GM23338 (cell line): ENCODE data around the gene PIKFYVE. TPM values are rescaled to one million over a fixed set of nuclear protein-coding genes. Genes with fewer than 3 reads are reported as not detected.

Experiments
- ATAC-seq: fragments of 200-7000 bp; cut with Tn5 transposase; 3 replicates; pipeline ENCODE4 v1.9.1; 2020
- DNase-seq: peaks from one replicate; pipeline ENCODE4 v3.0.0-alpha.2; 2015; ENCODE audit warnings: low spot score
- H2AFZ ChIP-seq: fragments of 200-600 bp; sonication (generic); 2 replicates; pipeline ENCODE4 v1.8.0; 2016; ENCODE audit warnings: antibody characterized with exemption, mild to moderate bottlenecking, moderate library complexity
- H3F3A ChIP-seq: fragments of 200-600 bp; sonication (generic); replicated peaks from 2 replicates; pipeline ENCODE4 v1.8.0; 2017; ENCODE audit warnings: antibody characterized with exemption, mixed run types, low read depth
- H3K27ac ChIP-seq: fragments of 200-600 bp; sonication (generic); 2 replicates; pipeline ENCODE4 v1.6.1; 2016; ENCODE audit warnings: low read depth
- H3K27me3 ChIP-seq: fragments of 200-600 bp; sonication (generic); 2 replicates; pipeline ENCODE4 v1.8.0; 2016; ENCODE audit warnings: mild to moderate bottlenecking, mixed run types, moderate library complexity; ENCODE audit not compliant: insufficient read depth
- H3K36me3 ChIP-seq: fragments of 200-600 bp; sonication (generic); 2 replicates; pipeline ENCODE4 v1.8.0; 2016; ENCODE audit warnings: mild to moderate bottlenecking; ENCODE audit not compliant: insufficient read depth
- H3K4me1 ChIP-seq: fragments of 200-600 bp; sonication (generic); 2 replicates; pipeline ENCODE4 v1.8.0; 2016; ENCODE audit warnings: mild to moderate bottlenecking, moderate library complexity; ENCODE audit not compliant: insufficient read depth
- H3K4me2 ChIP-seq: fragments of 200-600 bp; sonication (generic); 2 replicates; pipeline ENCODE4 v1.7.1; 2017; ENCODE audit warnings: mixed run types
- H3K4me3 ChIP-seq: fragments of 200-600 bp; sonication (generic); 2 replicates; pipeline ENCODE4 v1.6.1; 2016; ENCODE audit warnings: mixed run types
- H3K79me2 ChIP-seq: fragments of 200-600 bp; sonication (generic); replicated peaks from 2 replicates; pipeline ENCODE4 v1.8.0; 2017; ENCODE audit warnings: mild to moderate bottlenecking; ENCODE audit not compliant: insufficient read depth
- H3K9me2 ChIP-seq: fragments of 200-600 bp; sonication (generic); 2 replicates; pipeline ENCODE4 v1.8.0; 2017; ENCODE audit not compliant: insufficient read depth
- H4K20me1 ChIP-seq: fragments of 200-600 bp; sonication (generic); replicated peaks from 2 replicates; pipeline ENCODE4 v1.8.0; 2017; ENCODE audit warnings: mild to moderate bottlenecking; ENCODE audit not compliant: insufficient read depth
- H3K27ac Mint-ChIP-seq: 2 replicates; pipeline ENCODE4 v1.8.0; 2020; ENCODE audit warnings: inconsistent platforms, mild to moderate bottlenecking, moderate library complexity, mixed read lengths
- H3K27me3 Mint-ChIP-seq: 3 replicates; pipeline ENCODE4 v1.8.0; 2022; ENCODE audit warnings: low read depth, mild to moderate bottlenecking, moderate library complexity, mixed read lengths, inconsistent platforms; ENCODE audit not compliant: insufficient read depth, poor library complexity
- H3K36me3 Mint-ChIP-seq: 3 replicates; pipeline ENCODE4 v1.8.0; 2021; ENCODE audit warnings: low read depth, mild to moderate bottlenecking, inconsistent platforms, moderate library complexity, mixed read lengths
- H3K4me1 Mint-ChIP-seq: 3 replicates; pipeline ENCODE4 v1.8.0; 2020; ENCODE audit warnings: mild to moderate bottlenecking, inconsistent platforms, mixed read lengths
- H3K4me3 Mint-ChIP-seq: 3 replicates; pipeline ENCODE4 v1.8.0; 2021; ENCODE audit warnings: moderate library complexity, mild to moderate bottlenecking, inconsistent platforms, mixed read lengths
- H3K9me3 Mint-ChIP-seq: 3 replicates; pipeline ENCODE4 v1.8.0; 2020; ENCODE audit warnings: moderate library complexity, mild to moderate bottlenecking, inconsistent platforms, mixed read lengths
- CTCF ChIP-seq, 2 experiments: fragments of 200-600 bp in 1 of 2; sonication (generic) in 1 of 2; conservative IDR thresholded peaks; 2 replicates each; pipeline versions ENCODE4 v1.5.1 to v1.6.1; 2016 to 2017; ENCODE audit warnings: antibody characterized with exemption in 2 of 2, low read depth in 2 of 2, mild to moderate bottlenecking in 2 of 2, moderate library complexity in 1 of 2
- EZH2phosphoT487 ChIP-seq: fragments of 200-600 bp; sonication (generic); IDR thresholded peaks from one replicate; pipeline ENCODE4 v1.8.1; 2018; ENCODE audit warnings: antibody characterized with exemption; ENCODE audit not compliant: unreplicated experiment
- JUNB ChIP-seq: IDR thresholded peaks from one replicate; pipeline ENCODE4 v1.6.1; 2016; ENCODE audit warnings: antibody characterized with exemption; ENCODE audit not compliant: unreplicated experiment
- ZNF331 ChIP-seq: fragments of 250-450 bp; sonication (Bioruptor Pico); IDR thresholded peaks from 2 replicates; pipeline ENCODE4 v1.5.0; 2020; ENCODE audit warnings: low read depth, mild to moderate bottlenecking, moderate library complexity
- polyA plus RNA-seq: library from polyadenylated mRNA; unstranded; fragments of >200 nt; fragmentation: Nextera tagmentation; extraction: Ambion mirVana; gene quantifications from 2 replicates; pipeline ENCODE4 v1.2.1, GENCODE V29; 2016
- total RNA-seq: library from RNA; depleted of rRNA; stranded (reverse); fragments of >200 nt; shearing (Covaris generic); gene quantifications from 2 replicates; pipeline ENCODE4 v1.2.3, GENCODE V29; 2014
- TF ChIP-seq, protein P1 (sequence below): fragments of 250-450 bp; sonication (Bioruptor Pico); IDR thresholded peaks from 2 replicates; pipeline ENCODE4 v1.5.0; 2020; ENCODE audit warnings: mild to moderate bottlenecking, moderate library complexity

Gene PIKFYVE
- total and polyA plus RNA-seq, 2 experiments from 2014 or later, result 15.1 to 48.0 TPM

DNA sequence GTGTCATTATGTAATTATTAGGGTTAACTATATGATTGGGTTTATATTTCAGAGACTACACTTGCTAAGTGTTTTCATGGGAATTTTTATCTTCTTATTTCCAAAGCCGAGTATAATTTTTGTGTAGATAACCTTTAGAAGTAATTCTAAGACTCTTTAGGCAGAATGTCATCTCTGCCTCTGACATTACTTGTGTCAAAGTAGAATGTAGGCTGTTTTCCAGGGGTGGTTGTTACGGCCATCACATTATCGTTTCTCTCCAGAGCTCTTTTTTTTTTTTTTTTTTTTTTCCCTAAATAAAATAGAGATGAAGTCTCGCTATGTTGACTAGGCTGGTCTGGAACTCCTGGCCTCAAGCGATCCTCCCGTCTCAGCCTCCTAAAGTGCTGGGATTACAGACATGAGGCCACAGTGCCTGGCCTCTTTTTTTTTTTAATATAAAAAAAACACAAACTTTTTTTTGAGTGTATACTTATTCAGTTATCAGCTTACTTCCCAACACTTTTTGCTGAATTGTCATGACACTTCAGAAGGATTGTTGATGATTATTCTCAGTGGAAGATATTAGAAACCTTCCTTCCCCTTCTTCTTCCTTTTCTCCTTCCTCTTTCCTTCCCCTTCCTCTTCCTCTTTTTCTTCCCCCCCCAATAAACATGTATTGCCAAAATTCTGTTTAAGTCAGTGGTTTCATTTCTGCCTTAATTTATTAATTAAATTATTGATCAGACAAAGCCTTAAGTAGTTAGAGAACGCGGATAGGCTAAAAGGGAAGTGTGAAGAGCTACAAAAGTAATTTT, 2.3 kb downstream of the PIKFYVE start (continued):
- TF ChIP-seq ZNF331 (CRISPR knock-in tag), result no peak
- TF ChIP-seq, protein P1, sequence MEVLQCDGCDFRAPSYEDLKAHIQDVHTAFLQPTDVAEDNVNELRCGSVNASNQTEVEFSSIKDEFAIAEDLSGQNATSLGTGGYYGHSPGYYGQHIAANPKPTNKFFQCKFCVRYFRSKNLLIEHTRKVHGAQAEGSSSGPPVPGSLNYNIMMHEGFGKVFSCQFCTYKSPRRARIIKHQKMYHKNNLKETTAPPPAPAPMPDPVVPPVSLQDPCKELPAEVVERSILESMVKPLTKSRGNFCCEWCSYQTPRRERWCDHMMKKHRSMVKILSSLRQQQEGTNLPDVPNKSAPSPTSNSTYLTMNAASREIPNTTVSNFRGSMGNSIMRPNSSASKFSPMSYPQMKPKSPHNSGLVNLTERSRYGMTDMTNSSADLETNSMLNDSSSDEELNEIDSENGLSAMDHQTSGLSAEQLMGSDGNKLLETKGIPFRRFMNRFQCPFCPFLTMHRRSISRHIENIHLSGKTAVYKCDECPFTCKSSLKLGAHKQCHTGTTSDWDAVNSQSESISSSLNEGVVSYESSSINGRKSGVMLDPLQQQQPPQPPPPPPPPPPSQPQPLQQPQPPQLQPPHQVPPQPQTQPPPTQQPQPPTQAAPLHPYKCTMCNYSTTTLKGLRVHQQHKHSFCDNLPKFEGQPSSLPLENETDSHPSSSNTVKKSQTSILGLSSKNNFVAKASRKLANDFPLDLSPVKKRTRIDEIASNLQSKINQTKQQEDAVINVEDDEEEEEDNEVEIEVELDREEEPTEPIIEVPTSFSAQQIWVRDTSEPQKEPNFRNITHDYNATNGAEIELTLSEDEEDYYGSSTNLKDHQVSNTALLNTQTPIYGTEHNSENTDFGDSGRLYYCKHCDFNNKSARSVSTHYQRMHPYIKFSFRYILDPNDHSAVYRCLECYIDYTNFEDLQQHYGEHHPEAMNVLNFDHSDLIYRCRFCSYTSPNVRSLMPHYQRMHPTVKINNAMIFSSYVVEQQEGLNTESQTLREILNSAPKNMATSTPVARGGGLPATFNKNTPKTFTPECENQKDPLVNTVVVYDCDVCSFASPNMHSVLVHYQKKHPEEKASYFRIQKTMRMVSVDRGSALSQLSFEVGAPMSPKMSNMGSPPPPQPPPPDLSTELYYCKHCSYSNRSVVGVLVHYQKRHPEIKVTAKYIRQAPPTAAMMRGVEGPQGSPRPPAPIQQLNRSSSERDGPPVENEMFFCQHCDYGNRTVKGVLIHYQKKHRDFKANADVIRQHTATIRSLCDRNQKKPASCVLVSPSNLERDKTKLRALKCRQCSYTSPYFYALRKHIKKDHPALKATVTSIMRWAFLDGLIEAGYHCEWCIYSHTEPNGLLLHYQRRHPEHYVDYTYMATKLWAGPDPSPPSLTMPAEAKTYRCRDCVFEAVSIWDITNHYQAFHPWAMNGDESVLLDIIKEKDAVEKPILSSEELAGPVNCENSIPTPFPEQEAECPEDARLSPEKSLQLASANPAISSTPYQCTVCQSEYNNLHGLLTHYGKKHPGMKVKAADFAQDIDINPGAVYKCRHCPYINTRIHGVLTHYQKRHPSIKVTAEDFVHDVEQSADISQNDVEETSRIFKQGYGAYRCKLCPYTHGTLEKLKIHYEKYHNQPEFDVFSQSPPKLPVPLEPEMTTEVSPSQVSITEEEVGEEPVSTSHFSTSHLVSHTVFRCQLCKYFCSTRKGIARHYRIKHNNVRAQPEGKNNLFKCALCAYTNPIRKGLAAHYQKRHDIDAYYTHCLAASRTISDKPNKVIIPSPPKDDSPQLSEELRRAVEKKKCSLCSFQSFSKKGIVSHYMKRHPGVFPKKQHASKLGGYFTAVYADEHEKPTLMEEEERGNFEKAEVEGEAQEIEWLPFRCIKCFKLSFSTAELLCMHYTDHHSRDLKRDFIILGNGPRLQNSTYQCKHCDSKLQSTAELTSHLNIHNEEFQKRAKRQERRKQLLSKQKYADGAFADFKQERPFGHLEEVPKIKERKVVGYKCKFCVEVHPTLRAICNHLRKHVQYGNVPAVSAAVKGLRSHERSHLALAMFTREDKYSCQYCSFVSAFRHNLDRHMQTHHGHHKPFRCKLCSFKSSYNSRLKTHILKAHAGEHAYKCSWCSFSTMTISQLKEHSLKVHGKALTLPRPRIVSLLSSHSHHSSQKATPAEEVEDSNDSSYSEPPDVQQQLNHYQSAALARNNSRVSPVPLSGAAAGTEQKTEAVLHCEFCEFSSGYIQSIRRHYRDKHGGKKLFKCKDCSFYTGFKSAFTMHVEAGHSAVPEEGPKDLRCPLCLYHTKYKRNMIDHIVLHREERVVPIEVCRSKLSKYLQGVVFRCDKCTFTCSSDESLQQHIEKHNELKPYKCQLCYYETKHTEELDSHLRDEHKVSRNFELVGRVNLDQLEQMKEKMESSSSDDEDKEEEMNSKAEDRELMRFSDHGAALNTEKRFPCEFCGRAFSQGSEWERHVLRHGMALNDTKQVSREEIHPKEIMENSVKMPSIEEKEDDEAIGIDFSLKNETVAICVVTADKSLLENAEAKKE, result no peak
- no peak for TF ChIP-seq CTCF (conservative IDR thresholded peaks at IDR 0.05; ENCODE audit: low read depth in 2 of 2)

- Mint-ChIP-seq H3K9me3 (no peaks in the 10 kb centered on the region), H3K27ac (no peak overlapping the region; the same call in 1 of the 2 replicates), H3K36me3 (peaks cover 19% of the 10 kb centered on the region), H3K4me1 (peaks cover 19% of the 10 kb centered on the region), H3K27me3 (peaks cover 11% of the 10 kb centered on the region), H3K4me3 (no peak overlapping the region)
- peaks cover 57% of the 10 kb centered on the region for H3K79me2 ChIP-seq
- H3K4me1 ChIP-seq, result peaks cover 17% of the 10 kb centered on the region
- ATAC-seq, result no peak
- TF ChIP-seq EZH2phosphoT487 (no peak), CTCF (conservative IDR thresholded peaks at IDR 0.05; ENCODE audit: low read depth in 2 of 2) (peak in 1 of 2 experiments; percentile 11; a peak in 1 of 4 replicates), JUNB (no peak)
- H3K27ac ChIP-seq, result no peak overlapping the region
- no peak overlapping the region for H2AFZ ChIP-seq
- peaks cover 8% of the 10 kb centered on the region; the same call in 1 of the 2 replicates for H3F3A ChIP-seq
- H3K36me3 ChIP-seq, result peaks cover 21% of the 10 kb centered on the region; the same call in 1 of the 2 replicates
- no peaks in the 10 kb centered on the region for H3K27me3 ChIP-seq
- H3K4me2 ChIP-seq, result no peak overlapping the region
- peak; percentile 24 for DNase-seq
- H4K20me1 ChIP-seq, result peaks cover 16% of the 10 kb centered on the region
- H3K9me2 ChIP-seq, result no peaks in the 10 kb centered on the region
- H3K4me3 ChIP-seq, result no peak overlapping the region
Measured at GRCh38 chr2:208269091-208269490, 3.0 kb downstream of the PIKFYVE start.
